Stimulated activated CD8-positive, alpha-beta memory T cell treated with anti-CD3 and anti-CD28 coated beads, Interleukin-15, amount 100 ng/mL, for 24 hours (primary cell): ENCODE data around the gene CNGB1.
"Not testable (repeated sequence)": the region's sequence is repeated elsewhere in the genome, so short reads cannot be mapped to it uniquely, and the experiment has no call there.

Experiments
- DNase-seq: peaks from one replicate; pipeline ENCODE4 v3.0.0-alpha.2; 2020; ENCODE audit warnings: low read depth

Gene CNGB1

DNA sequence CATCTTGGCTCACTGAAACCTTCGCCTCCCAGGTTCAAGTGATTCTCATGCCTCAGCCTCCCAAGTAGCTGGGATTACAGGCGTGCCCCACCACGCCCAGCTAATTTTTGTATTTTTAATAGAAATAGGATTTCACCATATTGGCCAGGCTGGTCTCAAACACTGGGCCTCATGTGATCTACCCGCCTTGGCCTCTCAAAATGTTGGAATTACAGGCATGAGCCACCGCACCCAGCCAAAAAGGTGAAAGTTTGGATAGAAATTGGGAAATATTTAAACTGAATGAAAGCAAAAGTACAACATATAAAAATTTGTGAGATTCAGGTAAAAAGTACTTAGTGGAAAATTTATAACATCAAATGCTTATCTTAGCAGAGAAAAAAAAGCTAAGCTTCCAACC is 115.7 kb downstream of the CNGB1 start:
- no peak for DNase-seq

GRCh38 chr16:57852189-57852588 is 118.7 kb downstream of the CNGB1 start:
- DNase-seq: no peak

DNA sequence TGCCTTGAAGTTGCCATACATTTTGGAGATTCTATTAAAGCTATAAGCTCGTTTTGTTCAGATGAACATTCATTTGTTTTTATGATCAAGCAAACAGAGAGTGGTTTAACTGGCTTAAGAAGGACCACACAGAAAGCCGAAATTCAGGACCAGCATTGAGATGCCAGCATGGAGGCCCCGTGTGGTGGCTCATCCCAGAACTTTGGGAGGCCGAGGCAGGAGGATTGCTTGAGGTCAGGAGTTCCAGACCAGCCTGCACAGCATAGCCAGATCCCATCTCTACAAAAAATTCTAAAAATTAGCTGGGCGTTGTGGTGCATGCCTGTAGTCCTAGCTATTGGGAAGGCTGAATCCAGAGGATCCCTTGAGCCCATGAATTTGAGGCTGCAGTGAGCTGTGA is 122.7 kb downstream of the CNGB1 start:
- DNase-seq: no peak

DNA sequence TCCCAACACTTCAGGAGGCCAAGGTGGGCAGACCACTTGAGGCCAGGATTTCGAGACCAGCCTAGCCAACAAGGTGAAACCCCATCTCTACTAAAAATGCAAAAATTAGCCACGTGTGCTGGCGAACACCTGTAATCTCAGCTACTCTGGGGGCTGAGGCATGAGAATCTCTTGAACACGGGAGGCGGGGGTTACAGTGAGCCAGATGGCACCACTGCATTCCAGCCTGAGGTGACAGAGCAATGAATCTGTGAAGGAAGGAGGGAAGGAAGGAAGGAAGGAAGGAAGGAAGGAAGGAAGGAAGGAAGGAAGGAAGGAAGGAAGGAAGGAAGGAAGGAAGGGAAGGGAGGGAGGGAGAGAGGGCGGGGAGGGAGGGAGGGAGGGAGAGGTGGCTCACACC is 124.0 kb downstream of the CNGB1 start:
- not testable (repeated sequence) for DNase-seq

GRCh38 chr16:57846078-57846697 is 124.7 kb downstream of the CNGB1 start:
- DNase-seq: no peak

DNA sequence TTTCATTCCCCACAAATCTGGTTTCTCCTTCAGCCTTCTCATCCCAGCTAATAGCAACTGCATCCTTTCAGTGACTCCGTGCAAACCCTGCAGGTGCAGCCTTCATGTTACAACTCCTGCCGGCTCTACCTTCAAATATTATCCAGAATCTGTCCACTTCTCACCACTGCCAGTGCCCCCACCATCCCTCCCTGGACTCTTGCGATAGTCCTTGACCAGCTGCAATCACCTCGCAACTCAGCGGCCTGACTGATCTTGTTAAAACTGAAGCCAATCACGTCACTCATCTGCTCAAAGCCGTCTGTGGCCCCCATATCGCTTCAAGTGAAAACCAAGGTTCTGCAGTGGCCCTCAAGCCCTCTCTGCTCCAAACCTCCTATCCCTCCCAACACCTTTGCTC is 125.8 kb downstream of the CNGB1 start:
- DNase-seq: no peak

GRCh38 chr16:57844416-57845030 is 126.4 kb downstream of the CNGB1 start:
- no peak for DNase-seq

- DNase-seq: no peak
These were observed 127.5 kb downstream of the CNGB1 start for GRCh38 chr16:57843400-57843799.

GRCh38 chr16:57842601-57843000 is 128.3 kb downstream of the CNGB1 start:
- no peak for DNase-seq

DNA sequence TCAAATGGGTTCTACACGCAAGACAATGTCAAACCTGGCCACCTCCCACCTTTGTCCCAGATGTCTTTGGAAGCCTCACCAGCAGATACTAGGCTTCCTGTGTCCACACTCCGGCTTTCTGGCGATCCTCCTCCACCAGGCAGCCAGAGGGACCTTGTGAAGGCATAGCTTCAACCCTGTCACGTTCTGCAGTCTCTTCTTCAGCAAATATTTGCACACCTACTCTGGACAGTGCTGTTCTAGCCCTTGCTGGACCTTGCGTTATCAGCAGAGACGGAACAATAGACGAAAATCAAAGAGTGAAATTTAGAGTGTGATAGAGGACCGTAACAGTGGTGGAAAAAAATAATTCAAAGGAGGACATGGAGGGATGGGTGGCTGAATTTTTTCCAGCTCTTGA is 130.1 kb downstream of the CNGB1 start:
- no peak for DNase-seq

- DNase-seq: no peak
These were observed 132.8 kb downstream of the CNGB1 start for GRCh38 chr16:57838161-57838560.

GRCh38 chr16:57837305-57838125 is 133.4 kb downstream of the CNGB1 start:
- no peak for DNase-seq

GRCh38 chr16:57835439-57835838 is 135.5 kb downstream of the CNGB1 start:
- not testable (repeated sequence) for DNase-seq

DNA sequence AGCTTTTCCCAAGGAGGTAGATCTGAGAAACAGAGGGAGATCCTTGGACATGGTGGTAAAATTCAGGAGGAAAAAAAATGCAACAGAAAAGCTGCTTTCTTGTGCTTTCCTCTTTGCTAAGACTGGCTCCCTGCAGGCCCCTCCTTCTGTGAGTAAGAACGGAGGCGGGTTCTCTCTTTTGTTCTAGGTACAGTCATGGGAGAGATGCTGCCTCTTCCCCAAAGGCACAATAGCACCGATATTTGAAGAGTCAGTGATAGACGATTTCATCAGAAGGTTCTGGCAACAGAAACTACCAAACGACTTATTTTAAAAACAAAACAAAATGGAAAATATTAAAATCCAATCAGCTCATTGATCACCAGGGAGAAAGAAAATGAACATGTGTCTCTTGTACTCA is 136.0 kb downstream of the CNGB1 start:
- no peak for DNase-seq
